ENCODE measurements around the gene DDTL.
"Not testable (repeated sequence)": the region's sequence is repeated elsewhere in the genome, so short reads cannot be mapped to it uniquely, and the experiment has no call there.

Gene DDTL

GRCh38 chr22:23966568-23966967 is at the start of gene DDTL:
Gene DDTL (plus strand): TSS chr22:23966888. CDS start chr22:23966915, 27 bp downstream.
- not testable (repeated sequence) for DNase-seq

- DNase-seq = not testable (repeated sequence)
Observed at GRCh38 chr22:23920267-23920611, 46.4 kb upstream of the DDTL start.

GRCh38 chr22:23921586-23922201 is 45.0 kb upstream of the DDTL start:
- DNase-seq = not testable (repeated sequence)

GRCh38 chr22:23922921-23923320 is 43.8 kb upstream of the DDTL start:
- no peak for DNase-seq

- no peak for DNase-seq
Observed at GRCh38 chr22:23925020-23925606, 41.6 kb upstream of the DDTL start.

- DNase-seq = no peak
Observed at GRCh38 chr22:23926561-23926960, 40.1 kb upstream of the DDTL start.

GRCh38 chr22:23938328-23939016 is 28.2 kb upstream of the DDTL start:
- DNase-seq = no peak

- no peak for DNase-seq
Observed at GRCh38 chr22:23939017-23939357, 27.7 kb upstream of the DDTL start.

- DNase-seq = not testable (repeated sequence)
Observed at GRCh38 chr22:23940166-23940565, 26.5 kb upstream of the DDTL start.

GRCh38 chr22:23947391-23947790 is 19.3 kb upstream of the DDTL start:
- DNase-seq = not testable (repeated sequence)

GRCh38 chr22:23949764-23950163 is 16.9 kb upstream of the DDTL start:
- not testable (repeated sequence) for DNase-seq

GRCh38 chr22:23951383-23951782 is 15.3 kb upstream of the DDTL start:
- DNase-seq = not testable (repeated sequence)

- not testable (repeated sequence) for DNase-seq
Observed at GRCh38 chr22:23952794-23953405, 13.8 kb upstream of the DDTL start.

GRCh38 chr22:23953485-23953884 is 13.2 kb upstream of the DDTL start:
- not testable (repeated sequence) for DNase-seq

GRCh38 chr22:23954193-23954990 is 12.3 kb upstream of the DDTL start:
- DNase-seq = not testable (repeated sequence)

- not testable (repeated sequence) for DNase-seq
Observed at GRCh38 chr22:23954991-23955305, 11.7 kb upstream of the DDTL start.

GRCh38 chr22:23955886-23956285 is 10.8 kb upstream of the DDTL start:
- not testable (repeated sequence) for DNase-seq

- peak; percentile 68 for DNase-seq
Observed at GRCh38 chr22:23956301-23956900, 10.3 kb upstream of the DDTL start.

- DNase-seq = not testable (repeated sequence)
Observed at GRCh38 chr22:23961084-23961771, 5.5 kb upstream of the DDTL start, which contains the start of gene GSTT2B. Gene GSTT2B (minus strand): TSS chr22:23961195. CDS start chr22:23961131, 64 bp downstream.

- not testable (repeated sequence) for DNase-seq
Observed at GRCh38 chr22:23966094-23966493, 594 bp upstream of the DDTL start.

- DNase-seq = no peak
Observed at GRCh38 chr22:23969071-23969470, 2.4 kb downstream of the DDTL start.

- no peak for DNase-seq
Observed at GRCh38 chr22:23970201-23970641, 3.5 kb downstream of the DDTL start.
